K562 (cell line): ENCODE measurements around the gene C2orf76. TPM values are rescaled to one million over a fixed set of nuclear protein-coding genes. Genes with fewer than 3 reads are reported as not detected.

Experiments used
- ADNP ChIP-seq: fragments of 200-800 bp; sonication (Bioruptor generic); IDR thresholded peaks from 2 replicates; pipeline ENCODE4 v1.6.1; 2016; ENCODE audit warnings: missing genetic modification characterization, missing compliant biosample characterization
- ARNT ChIP-seq, 2 experiments: fragments of 450-650 bp; IDR thresholded peaks; 2 replicates each; pipeline ENCODE4 v1.6.1; 2016; ENCODE audit warnings: mild to moderate bottlenecking in 1 of 2
- ATF7 ChIP-seq: fragments of 450-650 bp; IDR thresholded peaks from 2 replicates; pipeline ENCODE4 v1.7.1; 2014; ENCODE audit warnings: mild to moderate bottlenecking, moderate library complexity
- ETV1 ChIP-seq: fragments of 450-650 bp; conservative IDR thresholded peaks from 2 replicates; pipeline ENCODE4 v1.6.1; 2016; ENCODE audit warnings: missing genetic modification characterization, control low read depth, low read depth, missing compliant biosample characterization
- ILF3 ChIP-seq: fragments of 450-650 bp; IDR thresholded peaks from 2 replicates; pipeline ENCODE4 v1.6.1; 2018; ENCODE audit warnings: antibody characterized with exemption, mild to moderate bottlenecking, moderate library complexity, borderline replicate concordance
- L3MBTL2 ChIP-seq: fragments of 450-650 bp; IDR thresholded peaks from 2 replicates; pipeline ENCODE4 v1.6.1; 2016; ENCODE audit warnings: mild to moderate bottlenecking, moderate library complexity
- POLR2A ChIP-seq: fragments of 450-650 bp; conservative IDR thresholded peaks from 2 replicates; pipeline ENCODE4 v1.6.1; 2016
- RFX5 ChIP-seq: IDR thresholded peaks from 2 replicates; pipeline ENCODE4 v1.6.1; 2011; ENCODE audit warnings: low read depth, mild to moderate bottlenecking, improper control_type of control experiment, low read length
- RFX7 ChIP-seq: fragments of 250-450 bp; sonication (Bioruptor Pico); IDR thresholded peaks from 2 replicates; pipeline ENCODE4 v1.5.1; 2021; ENCODE audit warnings: mild to moderate bottlenecking
- SETDB1 ChIP-seq: IDR thresholded peaks from one replicate; pipeline ENCODE4 v1.6.1; 2012; ENCODE audit warnings: low read length, control low read depth, inconsistent platforms
- SFPQ ChIP-seq: fragments of 200-400 bp; formaldehyde crosslinking; IDR thresholded peaks from 2 replicates; pipeline ENCODE4 v1.6.1; 2017; ENCODE audit warnings: mild to moderate bottlenecking, low read depth, low read length, moderate library complexity
- SIX5 ChIP-seq, 2 experiments: IDR thresholded peaks; 2 replicates each; pipeline ENCODE4 v1.6.1; 2011; ENCODE audit warnings: low read length in 2 of 2, borderline replicate concordance in 1 of 2, low read depth in 1 of 2, mild to moderate bottlenecking in 1 of 2, moderate library complexity in 1 of 2; ENCODE audit not compliant: insufficient read depth in 1 of 2
- SMARCB1 ChIP-seq: IDR thresholded peaks from 2 replicates; pipeline ENCODE4 v1.6.1; 2011; ENCODE audit warnings: improper control_type of control experiment, low read depth; ENCODE audit not compliant: insufficient read length
- SP1 ChIP-seq: sonication (generic); formaldehyde crosslinking; IDR thresholded peaks from 2 replicates; pipeline ENCODE4 v1.8.1; 2022; ENCODE audit warnings: mild to moderate bottlenecking, missing genetic modification reagents
- TGIF2 ChIP-seq: sonication (generic); formaldehyde crosslinking; IDR thresholded peaks from 2 replicates; pipeline ENCODE4 v1.8.1; 2022; ENCODE audit warnings: mild to moderate bottlenecking, missing genetic modification reagents, moderate library complexity
- ZBTB9 ChIP-seq: fragments of 450-650 bp; formaldehyde crosslinking; IDR thresholded peaks from 2 replicates; pipeline ENCODE4 v1.4.0; 2020; ENCODE audit warnings: mild to moderate bottlenecking, moderate library complexity
- ZFP36 ChIP-seq: fragments of 150-350 bp; IDR thresholded peaks from 2 replicates; pipeline ENCODE4 v1.6.1; 2018; ENCODE audit warnings: low read length, low read depth; ENCODE audit not compliant: partially characterized antibody
- ZNF511 ChIP-seq: sonication (generic); formaldehyde crosslinking; IDR thresholded peaks from 2 replicates; pipeline ENCODE4 v1.8.0; 2022; ENCODE audit warnings: mild to moderate bottlenecking, missing genetic modification reagents
- ZNF518B ChIP-seq: fragments of 250-450 bp; sonication (Bioruptor Pico); IDR thresholded peaks from 2 replicates; pipeline ENCODE4 v1.5.0; 2021; ENCODE audit warnings: mild to moderate bottlenecking, moderate library complexity
- polyA plus RNA-seq, 8 experiments: library from polyadenylated mRNA; depleted of rRNA in 4 of 8; stranded (reverse) in 5 of 8; unstranded in 3 of 8; fragments of >200 nt; fragmentation: Nextera tagmentation in 2 of 8; fragmentation: Illumina TruSeq in 1 of 8; extraction: Ambion mirVana in 2 of 8; extraction: Trizol in 1 of 8; gene quantifications; 2 replicates each; pipeline versions ENCODE4 v1.2.1 to v1.2.3, GENCODE V29; 2011 to 2014; ENCODE audit warnings: inconsistent platforms in 1 of 8, missing spikeins in 1 of 8
- total RNA-seq, 7 experiments: library from RNA; depleted of rRNA in 6 of 7; stranded (reverse); fragments of >200 nt in 6 of 7; fragmentation: Illumina TruSeq in 2 of 7; extraction: Trizol in 2 of 7; gene quantifications; 2 replicates each; pipeline versions ENCODE4 v1.2.1 to v1.2.3, GENCODE V29; 2011 to 2021; ENCODE audit warnings: low replicate concordance in 1 of 7

Gene C2orf76
- total and polyA plus RNA-seq, 9 of the 15 experiments (the other 6 are each of a cell fraction or from before 2014, with no cell fraction given), result 4.8 to 26.2 (median 14.5) TPM

GRCh38 chr2:119338826-119339561 is 27.6 kb downstream of the C2orf76 start (continued):
- TF ChIP-seq SMARCB1 (no peak), ETV1 (tag) (peak; percentile 51), RFX7 (CRISPR knock-in tag) (0 out of 2 replicates have a peak, but pooled peaks have one; percentile 14), SIX5 (IDR thresholded peaks at IDR 0.05; ENCODE audit: borderline replicate concordance in 1 of 2, insufficient read depth in 1 of 2, low read depth in 1 of 2, low read length in 2 of 2) (no peak), SETDB1 (no peak), ADNP (no peak), ZNF511 (CRISPR knock-in tag) (no peak), ARNT (IDR thresholded peaks at IDR 0.05) (no peak), TGIF2 (CRISPR knock-in tag) (no peak), SP1 (CRISPR knock-in tag) (no peak), ILF3 (no peak), RFX5 (no peak), ZBTB9 (CRISPR knock-in tag) (peak; percentile 97), ATF7 (no peak), L3MBTL2 (peak; percentile 21; the same call in 1 of the 2 replicates), ZFP36 (no peak), POLR2A (no peak), SFPQ (no peak), ZNF518B (CRISPR knock-in tag) (no peak)
